ENCODE results near the gene SCAF1.
A peak's percentile ranks its signal among the peaks of the same experiment; 100 is the strongest.

The SCAF1 gene

GRCh38 chr19:49645592-49645991 is 3.6 kb downstream of the SCAF1 start:
- no peak for DNase-seq

DNA sequence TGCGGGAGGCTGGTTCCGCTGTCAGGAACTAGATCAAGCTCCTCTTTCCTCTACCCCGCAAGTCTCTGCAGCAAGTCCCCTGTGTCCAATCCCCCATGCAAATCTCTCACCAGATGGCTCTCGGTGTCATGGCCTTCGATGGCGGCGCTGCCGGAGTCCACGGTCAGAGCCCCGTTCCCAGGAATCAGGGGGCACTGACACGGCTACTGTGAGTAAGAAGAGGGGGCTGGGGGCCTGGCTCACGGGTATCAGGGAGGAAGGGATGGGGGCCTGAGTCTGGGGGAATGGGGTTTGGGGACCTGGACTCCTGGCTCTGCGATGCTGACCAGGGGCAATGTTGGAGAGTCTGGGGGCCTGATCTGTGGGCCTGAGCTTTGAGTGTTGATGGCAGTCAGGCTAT is 4.0 kb downstream of the SCAF1 start:
- DNase-seq: no peak

DNA sequence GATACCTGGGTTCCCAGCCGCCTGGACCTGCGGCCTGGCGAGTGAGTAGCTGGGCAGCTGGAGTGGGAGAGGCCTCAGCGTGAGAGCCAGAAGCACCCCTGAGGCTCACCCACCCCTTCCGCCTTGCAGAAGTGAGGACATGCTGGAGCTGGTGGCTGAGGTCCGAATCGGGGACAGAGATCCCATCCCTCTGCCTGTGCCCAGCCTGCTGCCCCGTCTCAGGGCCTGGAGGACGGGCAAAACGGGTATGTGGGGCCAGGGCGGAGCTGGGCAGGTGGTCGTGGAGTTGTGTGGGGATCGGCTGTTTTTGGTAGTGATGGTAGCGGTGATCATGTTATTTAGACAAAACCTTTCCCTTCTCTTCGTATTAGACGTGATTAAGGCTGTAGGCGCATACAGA is 4.6 kb downstream of the SCAF1 start:
- no peak for DNase-seq

- DNase-seq: no peak
Measured at GRCh38 chr19:49651029-49651819, 9.2 kb downstream of the SCAF1 start.

DNA sequence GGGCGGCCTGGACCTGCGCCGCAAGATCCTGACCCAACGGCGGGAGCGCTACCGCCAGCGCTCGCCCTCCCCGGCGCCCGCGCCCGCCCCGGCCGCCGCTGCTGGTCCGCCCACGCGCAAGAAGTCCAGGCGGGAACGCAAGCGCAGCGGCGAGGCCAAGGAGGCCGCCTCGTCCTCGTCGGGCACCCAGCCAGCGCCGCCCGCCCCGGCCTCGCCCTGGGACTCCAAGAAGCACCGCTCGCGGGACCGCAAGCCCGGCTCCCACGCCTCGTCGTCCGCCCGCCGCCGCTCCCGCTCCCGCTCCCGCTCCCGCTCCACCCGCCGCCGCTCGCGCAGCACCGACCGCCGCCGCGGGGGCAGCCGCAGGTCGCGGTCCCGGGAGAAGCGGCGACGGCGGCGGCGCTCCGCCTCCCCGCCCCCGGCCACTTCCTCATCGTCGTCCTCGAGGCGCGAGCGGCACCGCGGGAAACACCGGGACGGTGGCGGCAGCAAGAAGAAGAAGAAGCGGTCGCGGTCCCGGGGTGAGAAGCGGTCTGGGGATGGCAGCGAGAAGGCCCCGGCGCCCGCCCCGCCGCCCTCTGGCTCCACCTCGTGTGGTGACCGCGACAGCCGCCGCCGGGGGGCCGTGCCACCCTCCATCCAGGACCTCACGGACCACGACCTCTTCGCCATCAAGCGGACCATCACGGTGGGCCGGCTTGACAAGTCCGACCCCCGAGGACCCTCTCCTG is 10.0 kb downstream of the SCAF1 start:
- no peak for DNase-seq

GRCh38 chr19:49652551-49653465 is 10.8 kb downstream of the SCAF1 start:
- no peak for DNase-seq

GRCh38 chr19:49653466-49653806 is 11.4 kb downstream of the SCAF1 start:
- no peak for DNase-seq

GRCh38 chr19:49654581-49654980 is 12.6 kb downstream of the SCAF1 start:
- DNase-seq: no peak

DNA sequence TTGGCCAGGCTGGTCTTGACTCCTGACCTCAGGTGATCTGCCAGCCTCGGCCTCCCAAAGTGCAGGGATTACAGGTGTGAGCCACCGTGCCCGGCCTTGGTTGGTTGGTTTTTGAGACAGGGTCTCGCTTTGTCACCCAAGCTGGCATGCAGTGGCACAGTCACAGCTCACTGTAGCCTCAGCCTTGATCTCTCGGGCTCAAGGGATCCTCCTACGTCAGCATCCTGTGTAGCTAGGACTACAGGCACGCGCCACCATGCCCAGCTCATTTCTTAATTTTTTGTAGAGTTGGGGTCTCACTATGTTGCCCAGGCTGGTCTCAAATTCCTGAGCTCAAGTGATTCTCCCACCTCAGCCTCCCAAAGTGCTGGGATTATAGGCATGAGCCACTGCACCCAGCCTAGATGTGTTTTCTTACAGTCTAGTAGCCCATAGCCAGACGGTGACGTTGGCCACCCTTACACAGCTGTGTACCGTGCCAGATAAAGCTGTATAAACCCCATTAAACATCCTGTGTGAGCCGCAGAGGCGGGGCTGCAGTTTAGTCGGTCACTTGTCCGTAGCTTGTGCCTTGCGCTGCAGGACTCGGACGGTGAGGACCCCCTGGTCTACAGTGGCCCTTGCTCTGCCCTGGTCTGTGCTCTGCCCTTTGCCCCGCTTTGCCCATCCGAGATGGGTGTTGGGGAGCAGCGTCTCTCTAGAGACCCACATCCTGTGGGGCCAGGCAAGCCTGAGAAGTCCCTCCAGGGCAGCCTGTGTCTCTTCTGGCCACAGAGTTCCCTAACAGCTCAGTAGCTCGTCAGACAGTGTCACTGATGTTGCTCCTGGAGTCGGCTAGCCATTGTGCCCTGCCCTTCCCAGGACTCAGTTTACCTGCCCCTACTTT is 13.8 kb downstream of the SCAF1 start:
- no peak for DNase-seq

GRCh38 chr19:49656456-49657109 is 14.6 kb downstream of the SCAF1 start:
- DNase-seq: no peak

- no peak for DNase-seq
Measured at GRCh38 chr19:49657493-49658138, 15.6 kb downstream of the SCAF1 start.

DNA sequence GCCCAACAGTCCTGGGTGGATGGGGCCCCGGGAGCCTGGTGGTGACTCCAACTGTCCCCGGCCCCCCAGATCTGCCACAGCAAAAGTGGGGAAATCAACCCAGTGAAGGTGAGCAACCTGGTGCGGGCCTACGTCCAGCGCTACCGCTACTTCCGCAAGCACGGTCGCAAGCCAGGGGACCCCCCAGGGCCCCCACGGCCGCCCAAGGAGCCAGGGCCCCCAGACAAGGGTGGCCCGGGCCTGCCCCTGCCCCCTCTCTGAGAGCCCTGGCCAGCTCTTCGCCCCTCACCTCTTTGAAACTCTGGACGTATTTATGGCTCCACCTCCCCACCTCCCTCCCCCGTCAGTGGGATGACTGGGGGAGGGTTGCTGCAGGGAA is 16.1 kb downstream of the SCAF1 start:
- DNase-seq: no peak

GRCh38 chr19:49658566-49659442 is 16.8 kb downstream of the SCAF1 start:
- DNase-seq: no peak

GRCh38 chr19:49660338-49660961 is 18.4 kb downstream of the SCAF1 start:
- DNase-seq: no peak

GRCh38 chr19:49662011-49662410 is 20.0 kb downstream of the SCAF1 start:
- no peak for DNase-seq

GRCh38 chr19:49663224-49663623 is 21.2 kb downstream of the SCAF1 start:
- DNase-seq: no peak

- DNase-seq: peak; percentile 91
Measured at GRCh38 chr19:49664171-49665035, 22.4 kb downstream of the SCAF1 start.

- DNase-seq: no peak
Measured at GRCh38 chr19:49665036-49665350, 23.0 kb downstream of the SCAF1 start.
